GM06990 (cell line): ENCODE measurements around the gene SYNDIG1.

Experiments
- DNase-seq: peaks from one replicate; pipeline ENCODE4 v3.0.0-alpha.2; 2011; ENCODE audit not compliant: insufficient read length; ENCODE audit errors: extremely low read depth
- H3K27me3 ChIP-seq: replicated peaks from 2 replicates; pipeline ENCODE4 v1.6.0; 2011; ENCODE audit warnings: low read length; ENCODE audit not compliant: control insufficient read depth, insufficient read depth
- H3K36me3 ChIP-seq: 2 replicates; pipeline ENCODE4 v1.5.1; 2011; ENCODE audit warnings: low read length; ENCODE audit not compliant: control insufficient read depth, insufficient read depth
- H3K4me3 ChIP-seq: replicated peaks from 2 replicates; pipeline ENCODE4 v1.5.1; 2011; ENCODE audit warnings: low read depth, mild to moderate bottlenecking, control low read depth, low read length
- CTCF ChIP-seq: IDR thresholded peaks from 2 replicates; pipeline ENCODE4 v1.5.1; 2011; ENCODE audit warnings: low read length, control low read depth, mild to moderate bottlenecking, inconsistent platforms; ENCODE audit not compliant: insufficient read depth, poor library complexity, severe bottlenecking

SYNDIG1 gene

GRCh38 chr20:24449026-24449720 lies 20.3 kb upstream of the SYNDIG1 start:
- Histone ChIP-seq H3K36me3 (no peaks in the 10 kb centered on the region), H3K4me3 (no peak overlapping the region), H3K27me3 (no peaks in the 10 kb centered on the region)
- no peak for DNase-seq
- no peak for TF ChIP-seq CTCF

GRCh38 chr20:24450177-24450576 lies 19.3 kb upstream of the SYNDIG1 start:
- Histone ChIP-seq H3K27me3 (no peaks in the 10 kb centered on the region), H3K4me3 (no peak overlapping the region), H3K36me3 (no peaks in the 10 kb centered on the region)
- no peak for TF ChIP-seq CTCF
- no peak for DNase-seq

- Histone ChIP-seq H3K27me3 (no peaks in the 10 kb centered on the region), H3K4me3 (no peak overlapping the region), H3K36me3 (no peaks in the 10 kb centered on the region)
- no peak for DNase-seq
- TF ChIP-seq CTCF: no peak
These were observed 18.6 kb upstream of the SYNDIG1 start for GRCh38 chr20:24450624-24451376.

GRCh38 chr20:24451428-24451827 lies 18.0 kb upstream of the SYNDIG1 start:
- TF ChIP-seq CTCF: no peak
- Histone ChIP-seq H3K36me3 (no peaks in the 10 kb centered on the region), H3K4me3 (no peak overlapping the region), H3K27me3 (no peaks in the 10 kb centered on the region)
- DNase-seq: no peak

DNA sequence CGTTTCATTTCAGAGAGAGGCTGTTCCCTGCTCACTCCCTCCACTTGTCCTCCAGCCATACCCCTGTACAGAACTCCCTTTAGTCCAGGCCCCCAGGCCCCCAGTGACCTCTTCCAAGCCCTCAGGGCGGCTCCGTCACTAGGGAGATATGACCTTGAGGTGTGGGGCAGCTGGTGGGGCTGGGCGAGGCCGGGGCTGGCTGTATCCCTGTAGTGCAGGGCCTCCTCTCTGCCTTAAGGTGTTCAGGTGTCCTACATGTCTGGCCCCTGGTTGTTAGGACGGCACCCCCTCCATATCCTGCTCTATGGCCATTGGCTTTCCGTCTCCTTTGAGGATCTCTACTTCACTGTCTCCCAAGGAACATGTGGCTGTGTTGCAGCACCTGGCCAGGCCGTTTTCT lies 17.4 kb upstream of the SYNDIG1 start:
- Histone ChIP-seq H3K27me3 (no peaks in the 10 kb centered on the region), H3K4me3 (no peak overlapping the region), H3K36me3 (no peaks in the 10 kb centered on the region)
- no peak for DNase-seq
- TF ChIP-seq CTCF: no peak
